ENCODE data around the gene UBE2QL1.

DNA sequence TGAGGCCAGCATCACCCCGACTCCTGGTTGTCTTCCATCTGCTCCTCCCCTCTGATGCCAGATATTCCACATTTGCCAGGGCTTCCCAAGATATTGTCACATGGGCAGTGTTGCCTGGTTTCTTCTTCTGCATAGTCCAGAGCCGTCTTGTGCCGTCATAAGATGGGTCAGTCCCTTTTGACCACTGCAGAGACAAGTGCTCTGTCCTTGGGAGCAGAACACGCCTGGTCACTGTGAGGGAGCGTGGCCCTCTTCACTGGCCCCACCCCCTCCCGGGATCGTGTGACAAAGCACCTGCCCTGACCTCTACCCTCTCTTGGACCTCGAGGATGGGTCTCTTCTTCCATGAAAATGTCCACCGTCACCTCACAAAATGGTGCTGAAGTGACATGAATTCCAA is 41.6 kb downstream of the UBE2QL1 start:
- TF ChIP-seq POLR2AphosphoS5 (IDR thresholded peaks at IDR 0.05; ENCODE audit: insufficient read depth in 1 of 2, low read depth in 1 of 2) (no peak), POLR2A (IDR thresholded peaks at IDR 0.05) (no peak)
- TF ChIP-seq, protein P1, sequence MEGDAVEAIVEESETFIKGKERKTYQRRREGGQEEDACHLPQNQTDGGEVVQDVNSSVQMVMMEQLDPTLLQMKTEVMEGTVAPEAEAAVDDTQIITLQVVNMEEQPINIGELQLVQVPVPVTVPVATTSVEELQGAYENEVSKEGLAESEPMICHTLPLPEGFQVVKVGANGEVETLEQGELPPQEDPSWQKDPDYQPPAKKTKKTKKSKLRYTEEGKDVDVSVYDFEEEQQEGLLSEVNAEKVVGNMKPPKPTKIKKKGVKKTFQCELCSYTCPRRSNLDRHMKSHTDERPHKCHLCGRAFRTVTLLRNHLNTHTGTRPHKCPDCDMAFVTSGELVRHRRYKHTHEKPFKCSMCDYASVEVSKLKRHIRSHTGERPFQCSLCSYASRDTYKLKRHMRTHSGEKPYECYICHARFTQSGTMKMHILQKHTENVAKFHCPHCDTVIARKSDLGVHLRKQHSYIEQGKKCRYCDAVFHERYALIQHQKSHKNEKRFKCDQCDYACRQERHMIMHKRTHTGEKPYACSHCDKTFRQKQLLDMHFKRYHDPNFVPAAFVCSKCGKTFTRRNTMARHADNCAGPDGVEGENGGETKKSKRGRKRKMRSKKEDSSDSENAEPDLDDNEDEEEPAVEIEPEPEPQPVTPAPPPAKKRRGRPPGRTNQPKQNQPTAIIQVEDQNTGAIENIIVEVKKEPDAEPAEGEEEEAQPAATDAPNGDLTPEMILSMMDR (IDR thresholded peaks at IDR 0.05): no peak
